Lower leg skin (tissue), 3 donors: ENCODE data around the gene ADCY2.

Source experiments
- POLR2A ChIP-seq, 2 donors: fragments of 450-650 bp; IDR thresholded peaks; one replicate each; pipeline ENCODE4 v1.6.1; 2016 to 2017; ENCODE audit warnings: antibody characterized with exemption in 2 of 2, mild to moderate bottlenecking in 1 of 2, moderate library complexity in 1 of 2
- TF ChIP-seq, protein P1 (sequence below), 3 donors: fragments of 450-650 bp; IDR thresholded peaks; one replicate each; pipeline ENCODE4 v1.5.1; 2016; ENCODE audit warnings: antibody characterized with exemption in 3 of 3, mild to moderate bottlenecking in 3 of 3, moderate library complexity in 2 of 3

DNA sequence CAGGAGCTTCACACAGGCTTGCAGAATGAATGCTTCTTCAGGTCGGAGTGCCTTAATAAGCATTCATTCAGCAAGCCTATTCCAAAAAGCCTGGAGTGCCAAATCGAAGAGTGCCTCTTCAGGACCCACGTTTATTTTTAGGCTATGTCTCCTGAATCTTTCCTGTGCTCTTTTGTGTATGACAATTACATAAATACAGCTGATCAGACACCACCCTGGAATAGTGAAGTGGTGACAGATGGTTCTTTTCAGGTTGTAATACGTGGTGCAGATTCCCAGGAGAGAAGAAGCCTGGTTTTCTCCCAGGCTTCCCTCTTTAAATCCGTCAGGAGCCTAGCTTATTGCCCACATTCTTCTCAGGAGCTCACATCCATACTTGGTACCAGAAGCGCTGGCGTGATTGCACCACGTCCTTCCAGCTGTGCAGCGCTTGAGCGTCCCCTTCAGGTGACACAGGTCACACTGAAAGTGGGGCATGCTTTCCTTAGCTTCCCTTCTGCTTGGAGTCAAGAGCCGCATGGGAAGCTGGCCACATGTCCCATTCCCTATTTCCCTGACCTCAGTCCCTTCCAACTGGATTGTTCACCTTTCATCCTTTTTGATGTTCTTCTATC, 123.1 kb downstream of the ADCY2 start:
- no peak for TF ChIP-seq POLR2A (IDR thresholded peaks at IDR 0.05)
- TF ChIP-seq, protein P1, sequence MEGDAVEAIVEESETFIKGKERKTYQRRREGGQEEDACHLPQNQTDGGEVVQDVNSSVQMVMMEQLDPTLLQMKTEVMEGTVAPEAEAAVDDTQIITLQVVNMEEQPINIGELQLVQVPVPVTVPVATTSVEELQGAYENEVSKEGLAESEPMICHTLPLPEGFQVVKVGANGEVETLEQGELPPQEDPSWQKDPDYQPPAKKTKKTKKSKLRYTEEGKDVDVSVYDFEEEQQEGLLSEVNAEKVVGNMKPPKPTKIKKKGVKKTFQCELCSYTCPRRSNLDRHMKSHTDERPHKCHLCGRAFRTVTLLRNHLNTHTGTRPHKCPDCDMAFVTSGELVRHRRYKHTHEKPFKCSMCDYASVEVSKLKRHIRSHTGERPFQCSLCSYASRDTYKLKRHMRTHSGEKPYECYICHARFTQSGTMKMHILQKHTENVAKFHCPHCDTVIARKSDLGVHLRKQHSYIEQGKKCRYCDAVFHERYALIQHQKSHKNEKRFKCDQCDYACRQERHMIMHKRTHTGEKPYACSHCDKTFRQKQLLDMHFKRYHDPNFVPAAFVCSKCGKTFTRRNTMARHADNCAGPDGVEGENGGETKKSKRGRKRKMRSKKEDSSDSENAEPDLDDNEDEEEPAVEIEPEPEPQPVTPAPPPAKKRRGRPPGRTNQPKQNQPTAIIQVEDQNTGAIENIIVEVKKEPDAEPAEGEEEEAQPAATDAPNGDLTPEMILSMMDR (IDR thresholded peaks at IDR 0.05), result no peak
